Testis (tissue), 2 donors: Measurements from ENCODE around the gene PPP1R37.

Experiments
- CTCF ChIP-seq, 3 experiments: fragments of 450-650 bp in 2 of 3; fragments of 200-600 bp in 1 of 3; sonication (generic) in 1 of 3; IDR thresholded peaks; one replicate each; pipeline ENCODE4 v1.5.1; 2016 to 2019; ENCODE audit warnings: antibody characterized with exemption in 3 of 3, mild to moderate bottlenecking in 2 of 3, moderate library complexity in 1 of 3
- POLR2A ChIP-seq: fragments of 450-650 bp; IDR thresholded peaks from one replicate; pipeline ENCODE4 v1.6.1; 2017; ENCODE audit warnings: antibody characterized with exemption, mild to moderate bottlenecking, moderate library complexity

DNA sequence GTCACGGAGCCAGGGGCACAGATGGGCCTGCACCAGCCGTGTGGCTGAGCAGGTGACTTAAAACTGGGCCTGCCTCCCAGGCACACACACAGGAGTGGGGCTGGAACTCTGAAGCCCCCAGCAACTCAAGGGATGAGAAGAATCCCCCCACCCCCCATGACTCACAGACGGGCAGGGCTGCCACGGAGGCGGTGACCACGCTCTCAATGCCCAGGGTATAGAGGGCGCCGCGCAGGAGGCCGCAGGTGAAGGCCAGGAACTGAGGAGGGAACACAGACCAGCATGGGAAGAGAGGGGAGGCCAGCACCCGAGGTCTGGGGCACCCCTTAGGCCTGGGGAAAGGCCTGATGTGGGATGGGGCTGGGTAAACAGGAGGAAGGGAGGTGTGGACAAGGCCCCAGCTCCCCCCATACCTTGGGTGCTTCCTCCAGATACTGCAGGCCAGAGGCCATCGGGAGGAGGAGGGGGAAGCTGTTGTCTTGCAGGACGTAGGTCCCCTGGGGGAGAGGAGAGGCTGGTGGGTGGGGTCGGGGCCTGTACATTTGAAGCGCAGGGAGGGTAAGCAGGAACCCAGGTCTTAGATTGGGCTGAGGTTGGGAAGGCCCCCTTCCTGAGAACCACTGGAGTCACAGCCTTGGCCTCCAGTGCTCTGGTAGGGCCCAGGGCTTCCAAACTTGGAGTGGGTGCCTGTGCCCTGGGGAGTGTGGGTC is 70.9 kb downstream of the PPP1R37 start:
- no peak for TF ChIP-seq POLR2A
- no peak for TF ChIP-seq CTCF (IDR thresholded peaks at IDR 0.05)
